Activated CD4-positive, CD25-positive, alpha-beta regulatory T cell (primary cell): ENCODE data around the gene GOLGA8Q.
"Not testable (repeated sequence)": the region's sequence is repeated elsewhere in the genome, so short reads cannot be mapped to it uniquely, and the experiment has no call there.

Source experiments
- DNase-seq, 4 experiments: peaks; one replicate each; lab custom pipeline; 2025; lab: John Stamatoyannopoulos, UW

GOLGA8Q gene, protein sequence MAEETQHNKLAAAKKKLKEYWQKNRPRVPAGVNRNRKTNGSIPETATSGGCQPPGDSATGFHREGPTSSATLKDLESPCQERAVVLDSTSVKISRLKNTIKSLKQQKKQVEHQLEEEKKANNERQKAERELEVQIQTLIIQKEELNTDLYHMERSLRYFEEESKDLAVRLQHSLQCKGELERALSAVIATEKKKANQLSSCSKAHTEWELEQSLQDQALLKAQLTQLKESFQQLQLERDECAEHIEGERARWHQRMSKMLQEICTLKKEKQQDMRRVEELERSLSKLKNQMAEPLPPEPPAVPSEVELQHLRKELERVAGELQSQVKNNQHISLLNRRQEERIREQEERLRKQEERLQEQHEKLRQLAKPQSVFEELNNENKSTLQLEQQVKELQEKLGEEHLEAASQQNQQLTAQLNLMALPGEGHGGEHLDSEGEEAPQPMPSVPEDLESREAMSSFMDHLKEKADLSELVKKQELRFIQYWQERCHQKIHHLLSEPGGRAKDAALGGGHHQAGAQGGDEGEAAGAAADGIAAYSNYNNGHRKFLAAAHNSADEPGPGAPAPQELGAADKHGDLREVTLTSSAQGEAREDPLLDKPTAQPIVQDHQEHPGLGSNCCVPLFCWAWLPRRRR

DNA sequence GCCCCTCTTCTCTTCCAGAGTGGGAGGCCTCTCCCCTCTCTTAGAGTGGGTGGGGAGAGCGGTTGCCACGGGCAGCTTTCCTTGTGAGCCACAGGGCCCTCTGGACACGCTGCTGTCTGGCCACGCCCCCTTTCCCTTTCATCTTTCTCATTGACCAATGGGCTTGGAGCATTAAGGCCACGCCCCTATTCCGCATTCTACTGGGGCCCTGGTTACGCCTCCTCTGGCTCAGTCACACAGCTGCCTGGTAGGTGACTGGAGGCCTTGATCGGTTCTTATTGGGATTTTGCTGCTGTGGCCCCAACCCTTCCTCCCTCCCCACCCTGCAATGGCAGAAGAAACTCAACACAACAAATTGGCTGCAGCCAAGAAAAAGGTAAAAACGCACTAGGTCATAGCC is at the start of gene GOLGA8Q:
Gene GOLGA8Q, plus strand, starts transcription at position 301 of the 400 bp plus-strand sequence. Its CDS starts 28 bp downstream, at position 329.
- DNase-seq = not testable (repeated sequence)

DNA sequence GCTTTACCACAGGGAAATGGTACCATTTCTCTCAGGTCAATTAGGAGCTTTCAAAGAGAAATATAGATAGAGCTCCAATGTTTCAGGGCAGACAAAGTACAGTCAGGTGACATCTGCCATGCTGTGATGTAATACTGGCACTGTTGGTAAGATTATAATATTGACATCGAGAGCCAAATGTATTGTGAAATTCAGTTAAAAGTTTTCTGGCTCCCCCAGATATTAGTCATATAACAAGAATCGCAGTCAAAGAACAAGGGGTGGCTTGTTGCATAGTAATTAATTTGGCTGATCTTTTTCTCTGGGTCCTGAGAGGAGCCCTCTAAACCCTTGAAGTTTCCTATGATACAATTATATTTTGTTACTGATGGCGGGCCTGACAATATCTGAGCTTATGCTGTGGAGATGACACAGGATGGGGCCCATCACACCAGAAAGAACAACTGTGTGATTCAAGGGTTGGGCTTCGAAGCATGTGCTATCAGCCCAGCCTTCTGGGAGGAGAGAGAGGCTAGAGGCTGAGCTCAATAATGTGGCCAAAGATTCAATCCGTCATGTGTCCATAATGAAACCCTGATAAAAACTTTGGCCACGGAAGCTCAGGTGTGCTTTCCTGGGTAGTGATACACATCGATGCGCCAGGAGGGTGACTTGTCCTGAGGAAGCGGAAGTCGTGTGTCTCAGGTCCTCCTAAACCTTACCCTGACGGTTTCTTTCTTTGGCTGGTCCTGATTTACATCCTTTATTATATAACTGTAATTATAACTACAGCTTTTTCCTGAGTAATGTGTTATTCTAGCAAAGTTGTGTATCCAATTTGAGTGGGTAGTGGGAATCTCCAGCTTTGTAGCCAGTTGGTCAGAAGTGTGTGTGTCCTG is 48.7 kb upstream of the GOLGA8Q start:
- not testable (repeated sequence) for DNase-seq

- not testable (repeated sequence) for DNase-seq
Observed at GRCh38 chr15:30504162-30504843, 47.5 kb upstream of the GOLGA8Q start.

DNA sequence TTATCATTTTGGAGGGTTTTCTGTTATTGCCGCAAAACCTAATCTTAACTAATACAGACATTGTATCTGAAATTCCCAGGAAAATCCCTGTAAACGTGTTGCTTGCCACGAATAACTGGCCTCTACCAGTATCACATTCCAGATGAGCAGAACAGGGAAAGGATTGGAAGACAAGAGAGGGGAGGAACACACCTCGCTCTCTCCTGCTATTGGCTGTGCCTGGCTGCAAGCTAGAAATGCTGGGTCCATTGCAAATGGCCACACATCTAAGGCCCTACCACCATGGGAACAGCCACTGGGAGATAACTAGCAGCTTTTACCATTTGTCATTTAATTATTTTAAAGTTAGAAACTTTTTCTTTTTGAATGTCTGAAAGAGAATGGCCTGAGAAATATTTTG is 37.3 kb upstream of the GOLGA8Q start:
- DNase-seq = not testable (repeated sequence)

- not testable (repeated sequence) for DNase-seq
Observed at GRCh38 chr15:30523453-30524243, 28.2 kb upstream of the GOLGA8Q start.

DNA sequence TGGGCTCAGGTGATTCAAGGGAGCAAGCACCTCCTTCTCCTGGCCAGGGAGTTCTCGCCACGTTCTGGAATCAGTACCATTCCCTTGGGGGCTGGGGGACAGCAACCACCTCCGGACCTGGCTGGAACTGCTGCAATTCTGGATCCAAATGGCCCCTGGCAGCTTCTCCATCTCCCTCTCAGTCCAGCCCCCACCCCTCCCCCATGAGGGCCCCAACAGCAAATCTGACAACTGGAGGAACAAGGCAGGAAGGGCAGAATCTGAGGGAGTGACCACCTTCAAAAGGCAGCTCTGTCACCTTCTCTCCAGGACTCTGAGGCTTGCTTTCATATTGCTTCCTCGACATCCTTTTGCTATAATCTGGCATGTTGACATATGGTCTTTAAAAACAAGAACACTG is 25.9 kb upstream of the GOLGA8Q start:
- not testable (repeated sequence) for DNase-seq

GRCh38 chr15:30529049-30529448 is 22.8 kb upstream of the GOLGA8Q start:
- not testable (repeated sequence) for DNase-seq

GRCh38 chr15:30566949-30567348 is 15.1 kb downstream of the GOLGA8Q start:
- not testable (repeated sequence) for DNase-seq

DNA sequence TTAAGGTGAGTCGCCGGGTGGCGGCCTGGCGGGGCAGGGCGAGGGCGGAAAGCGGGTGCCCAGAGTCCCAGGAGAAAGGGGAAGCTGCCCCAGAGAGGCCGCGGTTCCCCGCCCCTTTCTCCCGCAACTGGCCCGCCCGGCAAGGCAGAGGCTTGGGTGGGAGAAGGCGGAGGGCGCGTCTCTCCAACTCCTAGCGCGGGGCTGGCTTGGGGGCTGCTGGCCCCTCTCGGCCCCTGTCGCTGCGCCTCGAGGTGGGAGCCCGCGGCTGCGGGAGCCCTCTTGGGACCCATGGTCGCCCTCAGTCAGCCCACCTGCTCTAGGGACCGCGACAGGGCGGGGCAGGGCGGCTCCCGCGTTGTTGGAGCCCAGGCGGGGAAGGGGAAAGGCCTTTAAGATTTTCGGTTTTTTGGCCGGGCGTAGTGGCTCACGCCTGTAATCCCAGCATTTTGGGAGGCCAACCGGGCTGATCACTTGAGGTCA is 21.2 kb downstream of the GOLGA8Q start:
- DNase-seq = not testable (repeated sequence)

- DNase-seq = not testable (repeated sequence)
Observed at GRCh38 chr15:30579394-30579970, 27.6 kb downstream of the GOLGA8Q start.

DNA sequence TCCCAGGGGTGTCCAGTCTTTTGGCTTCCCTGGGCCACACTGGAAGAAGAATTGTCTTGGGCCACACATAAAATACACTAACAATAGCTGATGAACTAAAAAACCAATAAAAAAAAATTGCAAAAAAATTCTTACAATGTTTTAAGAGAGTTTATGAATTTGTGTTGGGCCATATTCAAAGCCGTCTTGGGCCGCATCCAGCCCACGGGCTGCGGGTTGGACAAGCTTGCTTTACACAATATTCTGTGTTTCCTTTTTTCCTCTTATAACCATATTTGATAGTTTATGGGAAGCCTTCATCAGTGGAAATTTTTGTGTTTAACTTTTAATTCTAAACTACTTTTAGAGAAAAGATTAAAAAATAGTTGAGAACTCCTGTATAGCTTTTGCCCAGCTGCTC is 28.9 kb downstream of the GOLGA8Q start:
- not testable (repeated sequence) for DNase-seq

DNA sequence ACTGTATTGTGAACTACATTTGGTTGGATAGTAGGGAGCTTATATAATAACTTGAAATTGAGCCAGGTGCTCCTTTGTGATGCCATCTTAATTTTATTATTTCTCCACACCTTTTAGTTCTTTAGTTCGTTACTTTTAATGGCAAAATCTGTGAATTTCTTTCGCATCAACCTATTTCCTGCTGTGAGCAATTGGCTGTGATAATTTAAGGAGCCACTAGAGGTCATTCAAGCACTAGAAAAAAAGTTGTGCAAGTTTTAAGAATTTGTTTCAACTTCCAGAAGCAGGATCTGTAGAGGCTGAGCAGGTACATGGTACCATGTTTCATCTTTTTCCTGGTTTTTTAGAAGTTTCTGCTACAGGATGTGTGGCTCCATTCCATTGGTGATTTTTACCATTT is 47.1 kb downstream of the GOLGA8Q start:
- DNase-seq = not testable (repeated sequence)

- DNase-seq = not testable (repeated sequence)
Observed at GRCh38 chr15:30603796-30604195, 51.9 kb downstream of the GOLGA8Q start, which contains the start of gene GOLGA8H. Gene GOLGA8H (plus strand): TSS chr15:30604028. CDS start chr15:30604126, 98 bp downstream.
